AG09309 (cell line): Measurements from ENCODE around the gene ANLN.

Experiments used
- DNase-seq: peaks from one replicate; pipeline ENCODE4 v3.0.0-alpha.2; 2010; ENCODE audit warnings: low read depth
- H3K4me3 ChIP-seq: 2 replicates; pipeline ENCODE4 v1.5.1; 2011; ENCODE audit warnings: mild to moderate bottlenecking, low read depth, low read length, moderate library complexity; ENCODE audit not compliant: control insufficient read depth
- TF ChIP-seq, protein P1 (sequence below): IDR thresholded peaks from 2 replicates; pipeline ENCODE4 v1.5.1; 2011; ENCODE audit warnings: mild to moderate bottlenecking, low read depth, low read length, inconsistent platforms; ENCODE audit not compliant: insufficient read depth, control insufficient read depth; ENCODE audit errors: missing control alignments

Gene ANLN

DNA sequence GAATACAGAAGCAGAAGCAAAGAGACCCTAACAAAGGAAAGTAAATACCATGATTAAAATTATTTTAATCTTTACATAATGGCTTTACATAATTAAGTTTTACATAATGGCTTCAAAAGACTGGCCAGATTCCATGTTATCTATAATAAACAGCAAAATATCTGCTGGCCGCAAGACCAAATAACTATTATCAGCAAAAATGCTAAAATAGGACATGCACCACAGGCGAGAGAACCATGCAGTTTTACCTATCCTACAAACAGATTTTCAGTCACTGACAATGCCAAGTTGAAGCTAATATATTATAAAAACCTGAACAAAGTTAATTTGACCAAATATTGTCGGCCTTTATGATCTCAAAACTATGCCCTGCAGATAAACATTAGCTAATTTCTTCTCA lies 34.2 kb upstream of the ANLN start:
- TF ChIP-seq, protein P1, sequence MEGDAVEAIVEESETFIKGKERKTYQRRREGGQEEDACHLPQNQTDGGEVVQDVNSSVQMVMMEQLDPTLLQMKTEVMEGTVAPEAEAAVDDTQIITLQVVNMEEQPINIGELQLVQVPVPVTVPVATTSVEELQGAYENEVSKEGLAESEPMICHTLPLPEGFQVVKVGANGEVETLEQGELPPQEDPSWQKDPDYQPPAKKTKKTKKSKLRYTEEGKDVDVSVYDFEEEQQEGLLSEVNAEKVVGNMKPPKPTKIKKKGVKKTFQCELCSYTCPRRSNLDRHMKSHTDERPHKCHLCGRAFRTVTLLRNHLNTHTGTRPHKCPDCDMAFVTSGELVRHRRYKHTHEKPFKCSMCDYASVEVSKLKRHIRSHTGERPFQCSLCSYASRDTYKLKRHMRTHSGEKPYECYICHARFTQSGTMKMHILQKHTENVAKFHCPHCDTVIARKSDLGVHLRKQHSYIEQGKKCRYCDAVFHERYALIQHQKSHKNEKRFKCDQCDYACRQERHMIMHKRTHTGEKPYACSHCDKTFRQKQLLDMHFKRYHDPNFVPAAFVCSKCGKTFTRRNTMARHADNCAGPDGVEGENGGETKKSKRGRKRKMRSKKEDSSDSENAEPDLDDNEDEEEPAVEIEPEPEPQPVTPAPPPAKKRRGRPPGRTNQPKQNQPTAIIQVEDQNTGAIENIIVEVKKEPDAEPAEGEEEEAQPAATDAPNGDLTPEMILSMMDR: no peak
- DNase-seq: no peak
- no peak overlapping the region for H3K4me3 ChIP-seq

DNA sequence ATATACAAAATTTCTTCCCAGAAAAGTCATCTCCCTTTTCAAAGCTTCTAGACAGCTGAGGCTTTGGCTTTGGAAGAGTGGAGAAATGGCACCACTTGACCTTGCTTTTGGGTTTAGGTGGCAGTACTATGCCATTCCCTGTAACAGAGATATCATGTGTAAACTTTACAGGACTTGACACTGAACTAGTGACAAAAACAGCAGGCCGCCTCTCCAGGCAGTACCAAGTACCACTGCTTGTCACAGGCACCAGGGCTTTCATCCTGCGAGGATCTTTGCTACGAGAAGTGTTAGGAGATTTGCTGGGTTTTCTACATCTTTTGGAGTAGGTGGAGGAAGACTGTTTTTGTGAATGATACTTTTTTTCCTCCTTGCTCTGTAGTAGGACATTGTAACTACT lies 32.6 kb upstream of the ANLN start:
- no peak overlapping the region for H3K4me3 ChIP-seq
- TF ChIP-seq, protein P1: no peak
- no peak for DNase-seq

DNA sequence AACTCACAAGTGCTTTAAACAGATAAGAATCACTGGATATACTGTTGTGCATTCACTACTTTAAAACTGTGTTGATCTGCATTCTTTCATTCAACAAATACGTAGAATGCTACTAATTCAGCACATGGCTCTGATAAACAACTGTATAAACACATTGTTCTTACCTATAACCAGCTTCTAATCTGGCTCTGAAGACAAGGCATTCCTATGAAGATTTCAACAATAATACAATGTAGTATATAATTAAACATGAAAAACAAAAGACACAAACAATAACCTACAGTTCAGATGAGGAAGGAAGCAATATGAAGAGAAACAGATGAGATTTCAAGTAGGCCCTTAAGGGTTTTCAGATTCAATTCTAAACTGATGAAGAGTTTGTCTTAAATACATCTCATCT lies 31.1 kb upstream of the ANLN start:
- TF ChIP-seq, protein P1: no peak
- no peak for DNase-seq
- no peak overlapping the region for H3K4me3 ChIP-seq

DNA sequence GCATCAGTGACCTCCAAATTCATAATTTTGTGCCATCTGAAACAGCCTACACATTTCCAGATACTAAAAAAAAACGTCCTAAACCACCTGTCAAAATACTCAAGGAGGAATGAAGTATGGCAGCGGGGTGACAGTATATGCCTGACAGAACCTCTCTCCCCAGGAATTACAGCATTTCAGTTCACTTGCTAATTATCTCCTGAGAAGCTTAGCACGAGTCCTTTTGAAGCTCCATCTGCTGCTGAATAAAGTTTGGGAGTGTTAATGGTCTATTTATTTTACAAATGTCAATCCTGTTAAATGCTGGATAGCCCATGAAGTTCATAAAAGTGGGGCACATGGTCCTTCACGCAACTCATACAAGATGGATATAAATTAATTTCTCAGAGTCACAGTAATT lies 29.4 kb upstream of the ANLN start:
- no peak for DNase-seq

DNA sequence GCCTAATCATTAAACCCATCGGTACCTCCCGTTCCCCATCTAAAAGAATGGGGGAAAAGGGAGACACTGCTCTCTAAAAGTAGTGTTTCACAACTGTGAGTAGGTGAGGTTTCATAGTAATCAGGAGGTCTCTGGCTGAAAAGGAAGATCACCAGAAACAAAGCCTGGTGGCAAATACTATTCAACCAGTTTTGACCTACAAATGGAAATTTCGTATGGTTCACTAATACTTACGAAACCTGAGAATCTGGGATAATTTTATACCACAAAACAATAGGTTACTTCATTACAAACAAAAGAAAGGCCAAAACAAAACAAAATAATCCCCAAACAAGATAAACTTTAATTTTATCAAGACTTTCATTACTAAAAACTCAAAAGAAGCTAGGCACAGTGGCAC lies 28.4 kb upstream of the ANLN start:
- TF ChIP-seq, protein P1: no peak
- no peak for DNase-seq
- H3K4me3 ChIP-seq: no peak overlapping the region

More for the DNA sequence above, 29.4 kb upstream of the ANLN start:
- no peak overlapping the region for H3K4me3 ChIP-seq
- TF ChIP-seq, protein P1: no peak

DNA sequence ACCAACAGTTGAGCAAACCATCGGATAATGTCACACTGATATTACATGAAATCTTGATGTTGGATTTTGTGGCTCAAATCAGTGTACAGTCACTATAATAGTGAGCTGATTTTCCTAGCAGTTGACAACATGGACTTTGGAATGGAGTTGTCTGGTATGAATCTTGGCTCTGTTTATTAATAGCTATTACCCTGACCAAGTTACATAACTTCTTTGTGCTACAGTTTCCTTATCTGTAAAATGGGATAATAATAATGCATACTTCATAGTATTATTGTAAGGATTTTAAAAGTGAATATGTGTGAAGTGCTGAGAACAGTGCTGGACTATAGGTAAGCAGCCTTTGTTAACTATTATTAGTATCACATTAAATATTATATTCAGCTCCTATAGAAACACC lies 26.1 kb upstream of the ANLN start:
- no peak overlapping the region for H3K4me3 ChIP-seq
- TF ChIP-seq, protein P1: no peak
- DNase-seq: no peak
